Limb (tissue), 2 donors: ENCODE data around the gene TNFAIP8.
"Not testable (repeated sequence)": the region's sequence is repeated elsewhere in the genome, so short reads cannot be mapped to it uniquely, and the experiment has no call there.

Source experiments
- DNase-seq, 2 donors: peaks; one replicate each; pipeline ENCODE4 v3.0.0-alpha.2; 2016; ENCODE audit errors: extremely low spot score in 2 of 2

TNFAIP8 gene

GRCh38 chr5:119393746-119394145 lies 37.9 kb downstream of the TNFAIP8 start:
- no peak for DNase-seq

DNA sequence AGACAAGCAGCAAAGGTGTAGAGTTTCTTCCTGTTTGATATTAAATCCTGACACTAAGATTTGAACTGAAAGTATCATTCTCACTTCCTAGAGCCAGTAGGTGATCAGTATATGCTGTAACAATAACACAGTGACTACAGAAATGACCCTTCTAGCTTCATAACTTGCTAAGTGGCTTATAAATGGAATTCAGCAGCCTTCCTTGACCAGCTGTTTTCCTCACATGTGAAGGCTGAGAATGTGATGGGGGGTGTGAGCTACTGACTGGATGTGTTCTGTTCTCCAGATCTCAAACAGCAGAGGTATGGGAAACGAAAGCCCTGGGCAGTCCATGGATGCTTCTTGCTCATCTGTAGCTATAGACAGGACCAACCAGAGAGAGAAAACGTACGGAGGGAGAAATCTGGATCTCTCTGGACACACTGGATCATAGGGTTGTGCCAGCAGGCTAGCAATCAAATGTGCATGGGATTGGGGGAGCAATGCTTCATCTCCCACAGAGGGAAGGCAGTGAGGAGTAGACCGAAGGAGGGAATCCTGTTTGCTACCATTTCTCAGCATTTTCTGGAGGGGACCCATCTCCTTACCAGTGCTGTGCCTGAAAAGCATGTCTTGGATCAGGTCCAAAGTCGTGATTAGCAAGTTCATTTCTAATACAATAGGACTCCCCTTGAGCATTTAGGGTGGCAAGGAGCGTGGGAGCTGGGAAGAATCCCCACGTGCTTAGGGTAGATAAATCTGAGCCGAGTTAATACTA lies 39.4 kb downstream of the TNFAIP8 start:
- DNase-seq: no peak

DNA sequence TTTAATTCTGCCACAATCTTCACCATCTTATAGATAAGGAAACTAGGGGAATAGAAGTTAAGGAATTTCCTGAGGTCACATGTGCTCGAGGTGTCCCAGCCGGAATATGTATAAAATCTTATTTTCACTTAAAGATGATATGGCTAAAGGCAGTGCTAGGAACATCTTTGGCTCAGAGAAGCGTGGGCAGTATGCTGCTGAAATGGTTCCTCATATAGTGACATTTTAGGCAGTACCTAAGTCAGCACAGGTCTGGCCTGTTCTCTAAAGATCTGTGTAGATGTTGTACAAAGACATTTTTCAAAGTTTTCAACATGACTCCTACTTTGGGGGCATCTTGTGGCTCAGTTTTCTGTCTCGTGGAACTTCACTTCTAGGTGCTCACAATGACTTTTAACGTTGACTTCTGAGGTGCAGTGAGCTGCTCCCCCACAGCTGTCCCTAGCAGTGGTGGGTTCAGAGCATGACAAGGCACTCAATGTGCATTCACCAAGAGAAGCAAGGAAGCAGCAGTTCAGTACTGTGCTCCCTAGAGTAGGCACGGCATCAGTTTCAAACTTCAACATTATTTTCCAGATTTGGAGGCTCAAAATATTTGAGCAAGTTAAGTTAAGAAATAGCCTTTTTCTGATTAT lies 40.3 kb downstream of the TNFAIP8 start:
- DNase-seq: no peak

GRCh38 chr5:119397518-119398380 lies 41.9 kb downstream of the TNFAIP8 start:
- DNase-seq: no peak

DNA sequence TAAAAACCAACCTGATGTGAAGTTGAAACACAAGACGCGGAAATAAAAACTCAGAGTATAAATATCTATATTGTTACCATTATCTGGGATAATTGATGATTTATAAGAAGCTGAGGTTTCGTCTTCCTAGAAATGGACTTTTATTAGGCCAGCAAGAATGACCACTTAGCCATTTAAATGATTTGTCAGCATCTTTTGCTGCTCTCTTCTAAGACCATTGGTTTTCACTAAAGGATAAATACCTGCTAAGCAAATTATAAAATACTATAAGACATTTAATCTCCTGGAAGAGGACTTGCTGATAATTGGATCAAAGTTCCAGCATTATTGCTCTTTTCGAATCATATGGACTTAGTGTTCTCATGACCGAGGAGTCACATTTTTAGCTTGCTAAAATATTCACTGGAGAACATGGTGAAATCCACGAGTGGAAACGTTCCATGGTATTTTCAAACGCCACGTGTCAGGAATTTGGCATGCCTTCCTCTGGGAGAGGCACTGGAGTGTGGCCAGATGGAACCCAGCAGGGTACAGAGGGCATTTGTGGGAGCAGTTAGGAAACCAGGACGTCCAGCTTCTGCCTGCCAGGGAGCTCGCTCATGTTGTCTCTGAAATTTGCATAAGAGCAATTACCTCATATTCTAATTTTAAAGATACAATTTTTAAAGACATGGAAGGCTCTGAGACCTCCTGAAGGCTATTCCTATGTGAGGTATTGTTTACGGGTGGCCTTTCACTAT lies 43.1 kb downstream of the TNFAIP8 start:
- no peak for DNase-seq

DNA sequence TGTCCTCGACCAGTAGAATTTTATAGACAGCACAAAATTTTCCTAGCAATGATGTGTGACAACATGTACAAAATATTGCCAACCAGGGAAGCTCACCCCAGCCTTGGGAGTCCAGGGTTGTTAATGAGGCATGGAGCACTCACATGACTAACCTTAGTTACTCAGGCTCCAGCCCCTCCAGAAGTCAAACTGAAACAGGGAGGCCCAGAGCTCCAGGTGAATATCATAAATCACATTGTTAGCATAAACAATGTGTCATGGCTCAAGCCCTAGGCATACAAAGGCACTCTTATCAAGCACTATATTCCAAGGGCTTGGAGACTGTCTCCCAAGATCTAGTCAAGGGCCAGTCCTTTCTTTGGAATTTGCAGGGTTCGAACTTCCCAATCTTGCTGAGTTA lies 44.4 kb downstream of the TNFAIP8 start:
- no peak for DNase-seq

GRCh38 chr5:119402081-119402480 lies 46.3 kb downstream of the TNFAIP8 start:
- no peak for DNase-seq

DNA sequence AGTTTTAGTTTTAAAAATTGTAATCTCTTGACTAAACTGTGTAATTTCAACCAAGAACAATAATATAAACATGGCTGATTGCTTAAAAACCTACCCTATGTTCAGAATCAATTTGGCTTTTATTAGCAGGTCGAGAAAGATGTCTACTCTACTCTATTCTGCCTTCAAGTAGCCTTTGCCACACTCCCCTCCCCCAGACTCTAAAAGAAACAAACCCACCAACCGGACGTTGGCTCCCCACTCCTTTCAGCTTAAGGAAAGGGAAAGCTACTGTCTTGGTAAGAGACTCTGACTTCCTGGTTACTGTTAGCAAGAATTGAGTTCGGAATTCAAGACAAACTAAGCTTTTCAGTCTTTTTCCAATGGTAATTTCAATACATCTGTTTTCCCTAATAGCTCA lies 46.7 kb downstream of the TNFAIP8 start:
- DNase-seq: no peak

- no peak for DNase-seq
These were observed 48.2 kb downstream of the TNFAIP8 start for GRCh38 chr5:119404033-119404432.

GRCh38 chr5:119405419-119405818 lies 49.6 kb downstream of the TNFAIP8 start:
- DNase-seq: no peak

- DNase-seq: no peak
These were observed 50.8 kb downstream of the TNFAIP8 start for GRCh38 chr5:119406551-119407110.

DNA sequence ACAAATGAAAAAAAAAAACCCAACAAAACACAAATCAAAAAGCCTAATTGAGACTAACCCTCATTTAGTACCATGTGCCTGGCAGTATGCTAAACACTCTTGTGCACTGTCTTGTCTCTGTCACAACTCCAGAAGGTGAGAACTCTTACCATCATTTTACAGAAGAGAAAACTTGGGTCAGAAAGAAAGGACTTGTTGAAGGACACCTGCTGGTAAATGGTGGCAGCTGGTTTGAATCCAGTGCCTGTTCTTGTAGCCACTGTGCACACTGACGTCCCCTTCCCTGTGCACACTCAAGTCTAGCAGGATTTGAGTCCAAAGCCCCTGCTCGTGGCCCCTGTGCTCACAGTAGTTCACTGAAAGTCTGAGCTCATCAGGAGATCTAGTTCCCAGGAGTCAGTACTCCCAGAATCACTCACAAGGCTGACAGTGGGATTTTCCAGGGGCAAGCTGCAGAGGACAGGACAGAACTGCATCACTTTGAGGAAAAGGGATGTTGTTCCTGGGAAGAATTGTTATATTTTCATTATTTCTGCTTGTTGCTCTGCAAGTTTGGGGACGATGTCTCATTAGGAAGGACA lies 53.5 kb downstream of the TNFAIP8 start:
- DNase-seq: no peak

- no peak for DNase-seq
These were observed 54.8 kb downstream of the TNFAIP8 start for GRCh38 chr5:119410448-119411159.

DNA sequence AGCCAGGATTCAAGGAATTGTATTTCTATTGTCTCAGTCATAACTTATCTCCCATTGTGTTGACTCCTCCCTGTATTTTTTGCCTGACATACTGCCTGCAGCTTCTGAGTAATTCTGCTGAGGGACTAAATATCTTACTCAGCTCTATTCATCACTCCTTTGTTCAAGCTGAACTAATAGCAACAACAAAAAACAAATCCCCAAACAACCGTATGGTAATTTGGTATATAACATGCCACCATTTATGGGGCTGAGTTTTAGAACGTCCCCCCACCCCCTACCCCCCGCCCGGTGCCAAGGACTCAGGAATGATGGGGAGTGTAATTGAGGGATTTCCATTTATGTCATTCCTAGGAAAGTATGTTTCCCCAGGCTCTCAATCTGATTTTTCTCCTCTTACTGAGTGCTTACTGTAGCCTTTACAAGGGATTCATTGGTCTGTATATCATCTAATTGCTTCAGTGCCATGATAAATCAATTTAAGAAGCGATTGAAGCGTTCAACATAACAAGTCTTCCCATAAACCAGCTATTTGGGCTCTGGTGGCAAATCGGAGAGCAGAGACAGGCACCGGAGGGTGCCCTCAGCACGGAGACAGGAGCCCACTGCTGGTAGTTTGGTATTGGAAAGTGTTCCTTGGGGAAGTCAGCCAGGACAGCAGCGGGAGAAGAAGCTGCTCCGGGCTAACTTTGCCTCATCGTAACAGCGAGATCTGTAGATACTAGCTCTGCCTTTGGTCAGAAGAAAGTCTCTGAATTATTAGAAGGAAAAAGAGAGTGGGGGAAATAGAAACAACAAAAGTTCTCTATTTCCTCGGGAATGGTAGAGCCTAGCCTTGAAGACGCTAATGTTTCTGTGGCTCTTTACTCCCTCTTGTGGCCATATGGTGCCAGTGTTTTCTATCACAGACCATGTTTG lies 55.8 kb downstream of the TNFAIP8 start:
- DNase-seq: peak; percentile 72 to 83

DNA sequence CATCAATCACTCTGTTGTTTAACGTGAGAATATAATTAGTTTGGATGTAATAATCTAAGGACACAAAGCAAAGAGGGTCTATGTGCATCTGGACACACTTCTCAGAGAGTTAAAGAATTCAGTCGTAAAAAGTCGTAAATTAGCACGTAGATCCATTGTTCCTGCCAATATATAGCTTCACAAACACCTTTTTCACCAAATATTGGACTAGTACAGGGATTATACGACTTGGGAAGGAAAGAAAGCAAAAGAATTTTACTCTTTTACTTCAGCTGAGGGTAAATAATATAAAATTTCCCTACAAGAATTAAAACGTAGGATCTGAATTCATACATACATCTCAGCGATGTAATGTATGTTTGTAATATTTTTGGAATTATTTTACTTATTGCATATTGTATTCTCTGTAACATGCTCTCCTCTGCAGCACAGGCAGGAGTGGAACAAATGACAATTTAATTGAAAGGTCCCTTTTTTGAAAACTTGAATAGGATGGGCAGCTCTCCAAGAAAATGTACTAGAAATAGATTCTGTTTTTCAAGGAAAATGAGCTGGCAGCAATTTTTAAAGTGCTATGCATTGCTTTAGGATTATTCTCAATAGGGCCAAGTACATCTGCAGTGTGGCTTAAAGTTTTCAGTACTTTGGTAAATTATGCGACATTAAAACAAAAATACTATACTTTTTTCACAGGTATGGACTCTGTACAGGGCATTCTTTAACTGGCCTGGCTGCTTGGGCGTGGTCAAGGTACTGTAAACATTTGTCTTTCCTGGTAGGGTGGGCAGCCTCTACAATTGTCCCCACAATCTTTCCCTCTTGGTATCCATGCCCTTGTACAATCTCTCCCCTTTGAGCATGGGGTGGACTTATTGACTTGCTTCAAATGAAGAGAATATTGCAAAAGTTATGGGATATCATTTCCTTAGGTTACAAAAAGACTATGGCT lies 56.7 kb downstream of the TNFAIP8 start:
- no peak for DNase-seq

DNA sequence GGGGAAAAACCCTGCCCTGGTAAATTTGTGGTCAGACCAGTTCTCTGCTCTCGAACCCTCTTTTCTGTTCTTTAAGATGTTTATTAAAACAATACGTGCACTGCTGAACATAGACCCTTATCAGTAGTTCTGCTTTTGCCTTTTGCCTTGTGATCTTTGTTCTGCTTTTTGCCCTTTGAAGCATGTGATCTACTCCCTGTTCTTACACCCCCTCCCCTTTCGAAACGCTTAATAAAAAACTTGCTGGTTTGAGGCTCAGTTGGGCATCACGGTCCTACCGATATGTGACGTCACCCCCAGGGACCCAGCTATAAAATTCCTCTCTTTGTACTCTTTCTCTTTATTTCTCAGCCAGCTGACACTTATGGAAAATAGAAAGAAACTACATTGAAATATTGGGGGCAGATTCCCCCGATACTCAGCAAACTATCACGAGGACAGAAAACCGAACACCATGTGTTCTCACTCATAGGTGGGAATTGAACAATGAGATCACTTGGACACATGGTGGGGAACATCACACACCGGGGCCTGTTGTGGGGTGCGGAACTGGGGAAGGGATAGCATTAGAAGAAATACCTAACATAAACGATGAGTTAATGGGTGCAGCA lies 58.4 kb downstream of the TNFAIP8 start:
- DNase-seq: not testable (repeated sequence)

DNA sequence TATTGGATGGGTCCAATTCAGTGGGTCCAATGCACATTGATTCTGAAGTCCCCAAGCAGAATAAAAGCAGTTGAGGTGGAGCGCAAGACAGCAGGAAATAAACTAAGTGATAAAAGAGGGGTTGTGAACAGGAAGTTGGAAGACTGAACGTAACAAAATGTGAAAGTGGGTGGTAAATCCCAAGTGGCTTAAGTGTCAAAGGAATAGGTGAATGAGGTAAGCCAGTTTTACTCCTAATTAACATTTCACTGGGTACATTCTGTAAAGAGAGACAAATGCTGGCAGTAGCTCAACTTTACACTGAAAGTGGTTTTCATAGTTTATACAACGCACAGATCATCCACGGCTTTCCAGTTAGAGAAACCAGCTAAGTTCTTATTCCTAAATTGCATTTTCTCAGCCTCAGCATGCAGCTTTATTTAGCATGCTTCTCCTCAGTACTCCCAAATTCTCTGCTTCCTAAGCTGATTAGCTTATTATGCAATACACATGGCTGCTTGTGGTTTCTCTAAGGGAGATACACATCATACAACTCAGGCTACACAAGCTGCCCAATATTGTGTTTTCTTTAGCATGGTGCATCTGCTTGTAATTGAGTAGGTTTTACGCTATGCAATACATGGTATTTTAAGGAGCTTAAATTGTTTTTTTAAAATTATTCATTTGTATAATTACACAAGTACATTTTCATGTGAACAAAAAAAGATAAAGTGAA lies 62.2 kb downstream of the TNFAIP8 start:
- no peak for DNase-seq
